ENCODE data around the gene ELAVL1.

Gene ELAVL1

DNA sequence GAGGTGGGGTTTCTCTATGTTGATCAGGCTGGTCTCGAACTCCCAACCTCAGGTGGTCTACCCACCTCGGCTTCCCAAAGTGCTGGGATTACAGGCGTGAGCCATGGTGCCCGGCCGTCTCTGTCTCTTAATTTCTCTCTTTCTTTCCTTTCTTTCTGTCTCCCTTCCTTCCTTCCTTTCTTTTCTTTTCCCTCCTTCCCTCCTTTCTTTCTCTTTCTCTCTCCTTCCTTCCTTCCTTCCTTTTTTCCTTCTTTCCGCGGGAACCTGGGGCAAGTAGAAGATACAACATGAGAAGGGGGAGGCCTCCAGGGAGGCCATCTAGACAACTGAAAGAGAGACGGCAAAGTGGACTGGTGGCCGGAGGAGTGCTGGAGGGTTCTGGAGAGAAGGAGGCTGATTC, 15.2 kb upstream of the ELAVL1 start:
- no peak for DNase-seq

- DNase-seq, result no peak
Observed at GRCh38 chr19:8017808-8018207, 12.4 kb upstream of the ELAVL1 start.

DNA sequence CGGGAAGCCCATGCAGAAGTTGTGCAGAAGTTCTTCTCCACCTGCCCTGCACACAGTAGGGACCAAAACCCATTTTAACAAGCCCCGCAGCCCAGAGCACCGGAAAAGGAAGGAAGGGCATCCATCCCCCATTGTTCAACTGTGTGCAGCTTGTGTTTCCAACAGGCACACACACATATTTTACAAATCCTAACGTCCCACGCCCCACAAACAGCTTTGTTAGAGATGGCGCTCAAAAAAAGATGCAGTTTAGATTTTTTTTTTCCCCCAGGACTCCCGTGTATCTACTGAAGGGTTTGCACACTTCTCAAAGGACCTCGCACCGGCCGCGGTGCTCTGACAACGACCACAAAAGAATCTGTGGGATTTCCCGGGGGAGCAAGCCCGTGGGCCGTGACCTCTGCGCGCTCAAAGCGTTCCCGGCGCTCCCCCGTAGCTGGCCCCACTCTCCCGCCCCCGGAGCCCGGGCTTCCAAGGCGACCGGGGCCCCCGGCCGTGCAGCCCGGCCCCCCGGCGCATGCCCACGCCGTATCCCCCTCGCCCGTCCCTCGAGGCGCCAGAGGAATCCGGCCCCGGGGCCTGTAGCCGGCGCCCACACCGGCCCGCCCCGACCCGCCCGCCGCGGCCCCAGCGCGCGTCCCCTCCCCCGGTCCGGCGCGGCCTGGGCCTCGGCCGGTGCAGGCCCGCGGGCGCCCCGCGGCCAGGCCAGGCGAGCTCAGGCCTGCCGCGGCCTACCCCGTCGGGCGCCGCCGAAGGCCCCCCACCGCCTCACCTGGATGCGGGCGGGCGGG, 523 bp downstream of the ELAVL1 start:
- DNase-seq, result no peak

DNA sequence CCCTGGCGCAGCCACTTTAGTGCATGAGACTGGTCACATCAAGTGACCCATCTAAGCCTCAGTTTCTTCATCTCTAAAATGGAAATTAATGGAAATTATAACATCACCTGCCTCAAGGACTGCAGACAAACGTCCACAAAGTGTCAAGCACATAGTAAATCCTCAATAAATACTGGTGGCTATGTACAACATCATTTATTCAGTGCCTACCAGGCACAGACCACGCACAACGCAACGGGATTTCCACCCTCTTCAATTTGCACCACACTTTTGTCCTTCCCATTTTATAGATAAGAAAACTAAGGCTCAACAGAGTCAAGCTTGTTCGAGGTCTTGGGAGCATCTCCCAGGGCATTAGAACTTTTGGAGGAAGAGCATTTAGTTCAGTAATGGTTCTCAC, 1.4 kb downstream of the ELAVL1 start:
- no peak for DNase-seq

DNA sequence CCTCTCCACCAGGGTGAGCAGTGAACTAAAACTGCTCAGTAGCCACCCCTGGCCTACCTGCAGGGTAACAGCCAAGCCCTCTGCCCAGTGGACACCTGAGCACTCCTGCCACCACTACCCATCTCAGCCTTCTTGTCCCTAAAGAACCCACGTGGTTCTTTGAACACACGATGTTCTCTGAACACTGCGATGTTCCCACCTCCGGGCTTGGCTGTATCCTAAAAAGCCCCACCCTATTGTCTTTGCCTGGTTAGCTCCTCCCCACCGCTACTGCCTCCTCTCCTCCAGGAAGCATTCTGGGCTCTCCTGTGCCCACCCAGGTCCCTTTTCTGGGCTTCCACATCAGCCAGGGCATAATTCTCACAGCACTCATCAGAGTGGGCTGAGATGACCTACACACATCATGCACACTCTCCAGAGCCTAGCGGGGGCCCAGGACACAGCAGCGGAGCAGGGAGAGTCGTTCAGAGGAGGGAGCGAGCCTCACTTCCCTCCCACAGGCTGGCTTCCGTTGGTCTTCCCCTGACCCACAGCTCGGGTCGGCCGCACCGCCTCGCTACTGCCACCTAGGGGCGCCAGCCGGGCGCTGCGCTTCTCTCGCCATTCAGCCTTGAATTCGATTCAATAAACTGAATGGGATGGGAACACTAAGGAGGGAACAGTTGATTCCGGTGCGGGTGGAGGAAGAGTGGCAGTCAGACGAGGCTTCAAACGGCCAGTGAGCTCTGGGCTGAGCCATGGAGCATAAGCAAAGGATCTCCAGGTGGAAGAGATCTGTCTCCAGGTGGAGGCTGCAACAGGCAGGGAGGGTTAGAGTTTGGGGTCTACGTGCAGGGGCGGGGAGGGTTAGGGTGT, 3.2 kb downstream of the ELAVL1 start:
- DNase-seq, result peak; percentile 20

GRCh38 chr19:8001651-8001994, 3.8 kb downstream of the ELAVL1 start:
- no peak for DNase-seq

- no peak for DNase-seq
Observed at GRCh38 chr19:8000298-8001038, 5.0 kb downstream of the ELAVL1 start.

GRCh38 chr19:7999376-7999775, 6.1 kb downstream of the ELAVL1 start:
- DNase-seq, result no peak

DNA sequence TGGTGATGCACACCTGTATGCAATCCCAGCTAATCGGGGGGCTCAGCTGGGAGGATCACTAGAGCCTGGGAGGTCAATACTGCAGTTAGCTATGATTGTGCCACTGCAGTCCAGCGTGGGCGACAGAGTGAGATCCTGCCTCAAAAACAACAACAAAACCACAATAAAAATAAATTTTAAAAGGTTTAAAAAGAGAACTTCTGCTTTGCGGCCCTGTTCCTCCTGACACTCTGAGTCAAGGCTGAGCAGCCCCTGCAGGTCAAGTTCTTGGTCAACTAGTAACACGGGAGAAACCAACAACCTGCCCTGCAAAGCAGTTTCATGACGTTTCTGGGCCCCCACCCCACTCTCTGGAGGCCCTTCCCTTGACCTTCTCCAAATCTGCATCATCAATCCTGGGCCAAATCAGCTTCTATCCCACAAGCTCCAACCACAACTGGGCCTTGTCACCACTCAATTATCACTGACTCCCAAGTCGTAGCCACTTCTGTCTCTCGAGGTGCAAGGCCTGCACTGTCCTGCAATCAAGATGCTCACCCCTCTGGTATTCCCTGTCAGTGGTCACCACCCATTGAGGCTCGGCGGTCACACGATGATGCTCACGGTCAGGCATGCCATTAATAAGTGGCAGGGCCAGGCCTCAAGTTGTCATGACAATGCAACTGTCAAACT, 7.5 kb downstream of the ELAVL1 start:
- no peak for DNase-seq

GRCh38 chr19:7996883-7997282, 8.6 kb downstream of the ELAVL1 start:
- DNase-seq, result no peak

GRCh38 chr19:7995810-7996158, 9.7 kb downstream of the ELAVL1 start:
- no peak for DNase-seq

DNA sequence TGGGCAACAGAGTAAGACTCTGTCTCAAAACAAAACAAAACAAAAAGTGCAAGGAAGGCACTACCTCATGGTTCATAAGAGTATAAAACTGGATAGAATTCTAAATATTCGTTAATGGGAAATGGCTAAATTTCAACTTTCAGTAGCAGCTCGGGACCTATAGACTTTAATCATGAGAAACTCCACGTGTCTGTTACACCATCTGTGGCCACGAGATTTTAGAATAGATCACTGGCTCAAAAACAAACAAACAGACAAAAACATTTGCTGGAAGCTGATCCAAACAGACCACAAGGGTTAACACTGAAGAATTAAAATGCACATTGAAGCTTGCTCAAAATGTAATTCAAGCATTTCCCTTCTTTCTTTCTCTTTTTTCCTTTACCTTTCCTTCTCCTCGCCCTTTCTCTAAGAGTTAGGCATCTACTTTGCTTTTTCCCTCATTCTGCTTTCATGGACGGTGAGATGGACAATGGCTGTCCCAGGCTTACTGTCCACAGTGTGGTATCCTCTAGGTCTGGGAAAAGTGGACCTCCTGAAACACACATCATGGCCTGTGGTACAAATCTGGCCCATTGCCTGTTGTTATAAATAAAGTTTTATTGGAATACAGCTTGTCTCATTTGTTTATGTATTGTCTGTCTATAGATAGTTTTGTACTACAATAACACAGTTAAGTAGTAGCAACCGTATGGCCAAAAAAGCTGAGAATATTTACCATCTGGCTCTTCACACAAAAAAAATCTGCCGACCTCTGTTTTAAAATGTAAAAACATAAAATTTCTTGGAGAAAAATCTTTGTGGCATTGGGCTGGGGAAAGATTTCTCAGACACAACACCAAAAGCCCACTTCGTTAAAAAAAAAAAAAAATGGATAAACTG, 10.3 kb downstream of the ELAVL1 start:
- DNase-seq, result no peak

- no peak for DNase-seq
Observed at GRCh38 chr19:7994114-7994513, 11.3 kb downstream of the ELAVL1 start.

- DNase-seq, result no peak
Observed at GRCh38 chr19:7993560-7993959, 11.9 kb downstream of the ELAVL1 start.

DNA sequence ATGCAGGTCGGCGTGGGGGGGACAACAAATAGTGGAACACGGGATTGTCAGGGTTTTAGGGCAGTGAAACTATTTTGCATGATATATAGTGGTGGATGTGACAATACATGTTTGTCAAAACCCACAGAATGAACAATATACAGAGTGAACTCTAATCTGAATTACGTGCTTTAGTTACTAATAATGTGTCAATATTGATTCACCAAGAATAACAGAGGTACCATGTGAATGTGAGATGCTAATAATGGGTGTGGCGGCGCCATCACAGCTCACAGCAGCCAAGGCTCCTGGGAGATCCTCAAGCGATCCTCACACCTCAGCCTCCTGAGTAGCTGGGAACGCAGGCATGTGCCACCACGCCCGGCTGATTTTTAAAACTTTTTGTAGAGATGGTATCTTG, 12.9 kb downstream of the ELAVL1 start:
- no peak for DNase-seq

DNA sequence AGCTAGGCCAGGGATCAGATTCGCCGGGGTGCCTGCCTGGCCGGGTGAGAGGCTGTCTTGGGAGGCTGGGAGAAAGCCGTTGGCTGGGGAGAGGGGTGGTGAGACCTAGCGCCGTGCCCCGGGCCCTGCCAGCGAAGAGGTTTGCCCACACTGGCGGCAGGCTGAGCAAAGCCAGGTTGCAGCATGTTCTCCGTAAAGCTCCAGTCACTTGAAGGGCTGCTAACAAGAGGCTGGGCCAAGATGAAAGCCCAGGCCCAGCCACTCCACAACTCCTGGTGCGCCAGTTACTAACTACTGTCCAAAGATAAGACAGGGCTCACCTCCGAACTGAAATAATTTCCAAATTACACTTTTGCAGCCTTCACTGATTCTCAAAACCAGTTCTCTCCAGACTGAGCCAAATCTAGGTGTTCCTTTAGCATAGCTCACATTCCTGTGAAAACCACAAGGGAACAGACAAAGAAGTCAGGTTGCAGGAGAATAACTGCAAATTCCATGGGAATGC, 16.3 kb downstream of the ELAVL1 start:
- DNase-seq, result no peak

GRCh38 chr19:7988307-7988706, 17.1 kb downstream of the ELAVL1 start:
- no peak for DNase-seq

DNA sequence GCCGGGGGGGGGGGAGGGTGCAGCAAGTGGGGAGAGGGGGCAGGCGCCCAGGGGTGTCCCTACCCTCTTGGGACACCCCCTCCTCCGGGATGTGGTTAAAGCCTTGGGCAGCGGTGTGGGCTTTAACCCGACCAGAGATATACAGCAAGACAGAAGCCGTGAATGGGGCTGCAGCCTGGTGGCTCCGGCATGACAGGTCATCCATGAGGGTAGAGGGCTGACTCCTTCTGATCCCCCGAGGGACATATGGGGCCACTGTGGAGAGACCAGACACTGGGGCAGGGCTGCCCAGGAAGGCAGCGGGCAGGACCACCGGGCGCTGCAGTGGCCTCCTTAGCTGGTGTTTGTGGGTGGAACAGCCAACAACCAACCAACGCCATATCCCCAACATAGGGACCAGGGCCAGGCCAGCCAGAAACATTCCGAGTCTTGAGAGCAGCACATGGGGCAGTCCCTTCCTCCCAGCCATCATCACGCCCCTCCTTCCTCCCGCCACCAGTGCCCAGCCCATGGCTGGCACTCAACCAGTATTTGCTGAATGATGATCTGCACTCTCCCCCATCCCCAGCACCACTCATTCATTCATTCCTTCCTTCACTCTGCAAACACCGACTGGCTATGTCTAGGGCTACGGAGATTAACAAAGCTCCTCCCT, 18.2 kb downstream of the ELAVL1 start:
- no peak for DNase-seq

- DNase-seq, result no peak
Observed at GRCh38 chr19:7986321-7987113, 18.9 kb downstream of the ELAVL1 start.

DNA sequence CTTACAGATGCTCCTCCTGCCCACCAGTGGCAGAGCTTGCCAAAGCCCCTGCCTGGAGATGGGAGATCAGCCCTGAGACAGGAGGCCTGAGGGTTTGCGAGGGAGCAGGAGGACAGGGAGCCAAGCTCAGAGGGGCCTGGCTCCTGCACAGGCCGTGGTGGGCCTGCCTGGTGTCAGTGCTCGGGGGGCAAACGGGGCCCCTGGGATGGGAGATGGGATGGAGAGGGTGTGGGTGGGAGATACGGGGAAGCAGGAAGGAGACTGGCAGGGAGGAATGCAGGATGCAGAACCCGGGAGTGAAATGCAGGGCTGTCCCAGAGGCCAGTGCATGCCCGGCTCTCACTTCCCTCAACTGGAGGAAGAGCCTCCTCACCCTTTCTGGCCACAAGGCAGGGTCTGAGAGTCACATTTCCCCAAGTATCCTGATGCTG, 19.9 kb downstream of the ELAVL1 start:
- no peak for DNase-seq

All from NCI-H1694 (cell line).